HG03039 (cell line): Measurements from ENCODE around the gene HOXB6.

Experiments
- ATAC-seq: cut with Tn5 transposase; IDR thresholded peaks from one replicate; pipeline ENCODE4 v1.9.1; 2021; ENCODE audit warnings: mild to moderate bottlenecking, moderate library complexity; ENCODE audit not compliant: unreplicated experiment

Gene HOXB6

GRCh38 chr17:48611213-48611612 is 6.4 kb upstream of the HOXB6 start:
- no peak for ATAC-seq

DNA sequence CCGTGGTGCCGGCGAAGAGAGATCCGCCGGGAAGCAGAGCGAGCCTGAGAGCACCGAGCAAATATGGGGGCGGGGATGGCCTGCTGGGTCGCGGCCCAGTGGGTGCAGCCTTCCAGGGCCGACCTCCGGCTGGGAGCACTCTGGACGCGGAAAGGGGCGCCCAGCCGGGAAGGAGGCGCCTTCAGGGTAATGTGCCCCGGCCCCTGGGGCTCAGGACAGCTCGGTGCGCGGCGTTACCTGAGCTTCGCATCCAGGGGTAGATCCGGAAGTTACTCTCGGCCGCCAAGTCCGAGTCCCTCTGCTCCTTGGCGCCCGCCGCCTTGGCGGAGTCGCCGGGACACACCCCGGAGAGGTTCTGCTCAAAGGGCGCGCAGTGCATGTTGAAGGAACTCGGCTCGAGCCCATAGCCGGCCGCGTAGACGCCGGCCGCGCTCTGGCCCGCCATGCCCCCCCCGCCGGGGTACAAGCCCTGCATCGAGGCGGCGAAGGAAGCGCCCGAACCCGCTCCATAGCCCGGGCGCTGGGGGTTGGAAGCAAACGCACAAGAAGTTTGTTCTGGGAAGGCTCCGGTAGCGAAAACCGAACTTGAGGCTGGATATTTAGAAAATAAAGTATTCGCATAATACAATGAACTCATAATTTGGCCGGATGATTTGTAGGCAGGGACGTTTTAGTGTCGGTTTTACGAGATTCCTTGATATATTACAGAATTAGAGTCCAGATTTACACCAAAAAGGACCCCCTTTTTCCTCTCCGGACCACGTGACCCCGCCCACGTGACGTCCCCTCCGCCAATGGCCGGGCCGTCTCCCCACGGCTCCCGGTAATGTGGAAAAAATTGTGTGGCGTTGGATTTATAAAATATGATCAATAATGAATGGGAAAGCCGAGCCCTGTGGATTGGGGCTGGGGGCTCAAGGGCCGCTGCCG is 5.8 kb upstream of the HOXB6 start, which contains the start of gene HOXB7:
Gene HOXB7 (minus strand): TSS at position 736 of the 930 bp plus-strand sequence. CDS start 99 bp downstream, at position 637.
- ATAC-seq: no peak

DNA sequence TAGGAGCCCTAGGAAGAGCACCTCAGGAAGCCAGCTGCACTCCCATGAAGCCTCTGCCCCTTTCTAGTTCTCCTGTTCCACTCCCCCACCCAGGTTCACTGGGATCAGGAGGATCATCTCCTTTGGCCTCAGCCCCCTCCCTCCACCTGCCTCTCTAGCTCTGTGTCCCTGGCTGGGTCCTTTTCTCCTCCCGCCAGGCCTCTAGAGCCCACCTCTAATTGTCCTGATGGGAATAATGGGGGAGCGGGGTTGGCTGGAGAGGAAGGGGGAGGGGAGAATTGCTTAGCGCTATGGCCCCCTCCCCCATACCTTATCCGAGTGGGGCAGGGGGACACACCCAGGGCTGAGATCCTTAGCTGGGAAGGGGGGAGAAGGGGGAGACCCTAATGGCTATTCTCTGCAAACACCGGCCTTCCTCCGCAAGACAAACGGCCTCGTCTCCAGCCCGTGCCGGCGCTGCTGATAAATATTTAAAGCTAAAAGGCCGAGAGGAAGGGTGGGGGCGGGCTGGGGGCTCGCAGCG is 5.0 kb upstream of the HOXB6 start:
- ATAC-seq: no peak

- ATAC-seq: no peak
Observed at GRCh38 chr17:48609033-48609432, 4.2 kb upstream of the HOXB6 start.

DNA sequence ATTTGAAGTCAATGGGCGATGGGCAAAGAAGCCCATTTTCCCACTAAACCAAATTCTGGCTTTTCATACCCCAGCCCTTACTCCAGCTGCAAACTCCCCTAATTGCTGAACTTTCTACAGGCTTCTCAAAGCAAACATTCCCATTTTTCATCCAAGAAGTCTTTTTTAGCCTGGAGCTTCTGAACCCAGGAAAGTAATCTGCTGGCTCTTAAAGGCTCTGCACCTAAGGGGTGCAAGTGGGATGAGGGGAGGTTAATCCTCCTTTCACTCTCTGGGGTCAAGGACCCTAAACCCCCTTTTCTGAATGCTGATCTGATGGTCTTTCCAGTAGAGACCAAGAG is 3.7 kb upstream of the HOXB6 start:
- no peak for ATAC-seq

DNA sequence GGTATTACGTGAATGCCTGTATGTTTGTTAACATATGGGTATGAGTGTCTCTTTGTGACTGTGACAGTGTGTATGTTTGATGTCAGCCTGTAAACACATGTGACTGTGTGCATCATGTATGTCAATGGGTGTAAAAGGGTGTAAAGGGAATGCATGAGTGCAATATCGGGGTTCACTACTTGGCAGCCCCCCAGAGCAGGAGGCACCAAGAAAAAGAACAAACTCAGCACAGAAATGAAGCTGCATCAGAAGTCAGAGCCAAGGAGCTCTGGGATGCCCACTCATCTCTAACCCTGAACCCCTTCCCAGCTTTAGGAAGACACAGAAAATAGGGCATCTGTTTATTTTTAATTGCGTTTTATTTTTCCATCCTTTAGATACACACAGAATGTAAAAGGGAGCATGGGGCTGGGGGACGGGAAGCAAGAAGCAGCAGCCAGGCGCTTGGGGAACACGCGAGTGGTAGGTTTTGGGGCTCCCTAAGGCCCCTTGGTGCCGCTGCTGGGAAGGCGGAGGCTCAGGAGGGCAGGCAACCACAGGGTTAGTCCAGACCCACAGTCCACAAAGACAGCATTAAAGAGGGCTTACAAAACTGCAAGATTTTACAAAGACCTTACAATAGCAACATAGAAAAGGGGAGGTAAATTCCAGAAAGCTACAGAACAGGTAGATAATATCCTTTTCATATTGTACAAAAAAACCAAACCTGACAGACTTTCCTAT is 2.3 kb upstream of the HOXB6 start:
- no peak for ATAC-seq

- no peak for ATAC-seq
Observed at GRCh38 chr17:48605991-48606891, 1.5 kb upstream of the HOXB6 start.

- ATAC-seq: no peak
Observed at GRCh38 chr17:48605409-48605919, 678 bp upstream of the HOXB6 start.

- ATAC-seq: no peak
Observed at GRCh38 chr17:48603959-48604769, 622 bp downstream of the HOXB6 start.

- no peak for ATAC-seq
Observed at GRCh38 chr17:48601539-48602425, 3.0 kb downstream of the HOXB6 start.

DNA sequence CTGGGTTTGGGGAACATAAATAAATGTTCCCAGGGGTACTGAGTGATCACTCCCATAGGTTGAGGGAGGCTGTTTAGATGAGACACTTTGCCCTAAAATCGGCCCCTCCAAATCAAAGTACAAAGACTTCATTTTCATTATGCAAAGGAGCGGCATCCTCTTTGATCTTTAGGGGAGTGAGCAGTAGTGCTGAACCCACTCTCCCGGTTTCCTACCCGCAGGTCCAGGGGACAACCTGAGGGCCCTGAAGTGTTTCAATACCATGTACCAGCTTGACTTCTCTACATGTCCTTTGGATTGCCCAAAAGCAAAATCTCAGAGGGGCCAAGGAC is 3.6 kb downstream of the HOXB6 start:
- no peak for ATAC-seq

- no peak for ATAC-seq
Observed at GRCh38 chr17:48600244-48601098, 4.3 kb downstream of the HOXB6 start.

GRCh38 chr17:48599354-48599753 is 5.4 kb downstream of the HOXB6 start:
- no peak for ATAC-seq

- ATAC-seq: no peak
Observed at GRCh38 chr17:48598736-48599135, 6.0 kb downstream of the HOXB6 start.

DNA sequence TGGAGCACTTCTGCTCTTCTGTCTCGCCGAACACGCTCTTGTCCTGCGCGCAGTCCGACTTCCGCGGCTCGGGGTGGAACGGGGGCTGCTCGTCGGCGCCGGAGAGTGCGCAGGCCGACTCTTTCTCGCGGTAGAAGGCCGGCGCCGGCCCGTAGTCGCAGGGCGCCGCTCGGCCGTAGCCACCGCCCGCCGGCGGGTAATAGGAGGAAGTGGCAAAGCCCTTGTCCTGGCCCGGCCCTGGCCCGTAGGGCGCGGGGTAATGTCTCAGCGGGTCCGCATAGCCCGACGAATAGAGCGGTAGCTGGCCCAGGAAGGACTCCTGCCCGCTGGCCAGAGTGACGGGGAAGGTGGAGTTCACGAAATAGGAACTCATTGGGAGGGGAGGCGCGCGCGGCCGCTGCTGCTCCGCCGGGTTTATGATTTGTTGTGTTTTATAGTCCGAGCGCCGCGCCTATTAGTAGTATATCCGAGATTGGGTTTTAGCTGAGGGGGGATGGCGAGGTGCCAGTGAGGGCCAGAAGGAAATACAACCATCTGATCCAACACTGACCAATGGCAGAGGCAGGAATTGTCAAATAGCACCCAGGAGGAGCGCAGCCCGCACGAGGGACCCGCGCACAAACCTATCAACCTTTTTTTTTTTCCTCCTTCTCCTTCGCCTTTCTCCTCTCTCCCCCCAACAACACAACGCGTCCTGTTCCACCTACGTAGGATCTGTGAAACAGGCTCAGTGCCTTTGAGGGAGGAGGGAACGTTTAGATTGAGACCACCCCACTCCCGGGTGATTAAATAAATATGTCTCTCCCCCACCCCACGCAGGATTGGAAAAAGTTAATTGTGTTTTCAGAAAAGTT is 6.8 kb downstream of the HOXB6 start:
- no peak for ATAC-seq

DNA sequence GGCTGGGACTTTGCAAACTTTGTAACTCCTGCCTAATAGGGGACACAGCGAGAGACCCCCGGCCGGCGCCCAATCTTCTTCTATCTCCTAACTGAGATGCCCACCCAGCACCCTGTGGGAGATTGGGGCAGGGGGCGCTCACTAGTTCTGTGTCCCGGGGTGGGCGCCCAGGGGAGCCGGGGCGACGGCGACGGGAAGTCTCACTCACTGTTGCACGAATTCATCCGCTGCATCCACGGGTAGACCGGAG is 7.3 kb downstream of the HOXB6 start:
- no peak for ATAC-seq

GRCh38 chr17:48596735-48597527 is 7.9 kb downstream of the HOXB6 start:
- ATAC-seq: no peak
